ENCODE results near the gene HSBP1. TPM values are rescaled to one million over a fixed set of nuclear protein-coding genes. Genes with fewer than 3 reads are reported as not detected.

HSBP1 gene
- total RNA-seq, 1 experiment from 2014 or later, result 163 TPM

- POLR2A ChIA-PET (ENCODE audit: low non-redundant PET), result interaction anchor here (0.5 kb wide), 1 partner anchor 41 kb away, joined by 3 read pairs; no protein-coding TSS in a partner anchor
- Histone ChIP-seq H3K4me1 (ENCODE audit: insufficient read depth, low read length, poor library complexity, severe bottlenecking) (no peaks in the 10 kb centered on the region), H3K9me3 (ENCODE audit: low read depth, low read length, poor library complexity, severe bottlenecking) (no peaks in the 10 kb centered on the region), H3K4me3 (ENCODE audit: low read depth, low read length, poor library complexity, severe bottlenecking) (no peak overlapping the region), H3K27ac (ENCODE audit: low read depth, low read length, poor library complexity, severe bottlenecking) (no peak overlapping the region), H3K36me3 (ENCODE audit: insufficient read depth, low read length, poor library complexity, severe bottlenecking) (no peaks in the 10 kb centered on the region), H3K27me3 (replicated peaks; ENCODE audit: insufficient read depth, low read depth, low read length, poor library complexity) (no peaks in the 10 kb centered on the region)
- no peak for DNase-seq (ENCODE audit: low spot score)
- CTCF ChIA-PET, result interaction anchor here (0.7 kb wide), 1 partner anchor 151 kb away, joined by 4 read pairs; no protein-coding TSS in a partner anchor
- no peak for TF ChIP-seq EZH2 (IDR thresholded peaks at IDR 0.05; ENCODE audit: borderline replicate concordance, low read depth, low read length, poor library complexity, severe bottlenecking)
- TF ChIP-seq, protein P1, sequence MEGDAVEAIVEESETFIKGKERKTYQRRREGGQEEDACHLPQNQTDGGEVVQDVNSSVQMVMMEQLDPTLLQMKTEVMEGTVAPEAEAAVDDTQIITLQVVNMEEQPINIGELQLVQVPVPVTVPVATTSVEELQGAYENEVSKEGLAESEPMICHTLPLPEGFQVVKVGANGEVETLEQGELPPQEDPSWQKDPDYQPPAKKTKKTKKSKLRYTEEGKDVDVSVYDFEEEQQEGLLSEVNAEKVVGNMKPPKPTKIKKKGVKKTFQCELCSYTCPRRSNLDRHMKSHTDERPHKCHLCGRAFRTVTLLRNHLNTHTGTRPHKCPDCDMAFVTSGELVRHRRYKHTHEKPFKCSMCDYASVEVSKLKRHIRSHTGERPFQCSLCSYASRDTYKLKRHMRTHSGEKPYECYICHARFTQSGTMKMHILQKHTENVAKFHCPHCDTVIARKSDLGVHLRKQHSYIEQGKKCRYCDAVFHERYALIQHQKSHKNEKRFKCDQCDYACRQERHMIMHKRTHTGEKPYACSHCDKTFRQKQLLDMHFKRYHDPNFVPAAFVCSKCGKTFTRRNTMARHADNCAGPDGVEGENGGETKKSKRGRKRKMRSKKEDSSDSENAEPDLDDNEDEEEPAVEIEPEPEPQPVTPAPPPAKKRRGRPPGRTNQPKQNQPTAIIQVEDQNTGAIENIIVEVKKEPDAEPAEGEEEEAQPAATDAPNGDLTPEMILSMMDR (conservative IDR thresholded peaks at IDR 0.05; ENCODE audit: low read depth, low read length), result no peak
- intact Hi-C loops (cut with micrococcal nuclease; ENCODE audit: unreplicated experiment), result no loop called here
- BruUV-seq (replicated peaks), result no TSS peak
Measured at GRCh38 chr16:83847371-83848225, 39.8 kb downstream of the HSBP1 start.

DNA sequence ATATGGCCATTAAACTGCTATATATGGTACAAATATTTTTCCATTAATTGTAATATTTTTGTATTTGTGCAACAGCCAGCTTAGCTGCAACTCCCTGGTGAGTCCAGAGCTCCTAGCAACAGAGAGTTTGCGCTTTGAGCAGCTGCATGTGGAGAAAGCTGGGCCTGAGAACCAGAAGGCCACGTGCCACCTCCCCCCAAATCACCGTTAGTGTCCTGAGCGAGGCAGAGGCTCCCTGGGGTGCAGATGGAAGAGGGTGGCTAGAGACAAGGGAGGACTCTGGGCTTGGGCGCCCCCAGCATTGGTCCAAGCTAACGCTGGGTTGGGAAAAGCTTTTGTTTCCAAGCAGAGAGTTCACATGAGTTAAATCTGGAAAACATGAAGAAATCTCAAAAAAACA, 41.6 kb downstream of the HSBP1 start:
- Histone ChIP-seq H3K27me3 (replicated peaks; ENCODE audit: insufficient read depth, low read depth, low read length, poor library complexity) (no peaks in the 10 kb centered on the region), H3K4me1 (ENCODE audit: insufficient read depth, low read length, poor library complexity, severe bottlenecking) (no peaks in the 10 kb centered on the region), H3K9me3 (ENCODE audit: low read depth, low read length, poor library complexity, severe bottlenecking) (no peaks in the 10 kb centered on the region), H3K27ac (ENCODE audit: low read depth, low read length, poor library complexity, severe bottlenecking) (no peak overlapping the region), H3K36me3 (ENCODE audit: insufficient read depth, low read length, poor library complexity, severe bottlenecking) (no peaks in the 10 kb centered on the region), H3K4me3 (ENCODE audit: low read depth, low read length, poor library complexity, severe bottlenecking) (no peak overlapping the region)
- DNase-seq (ENCODE audit: low spot score), result no peak
- ChIA-PET CTCF (interaction anchor here (0.6 kb wide), 1 partner anchor 44 kb away, joined by 3 read pairs; no protein-coding TSS in a partner anchor), POLR2A (ENCODE audit: low non-redundant PET) (no interaction called here)
- intact Hi-C loops (cut with micrococcal nuclease; ENCODE audit: unreplicated experiment), result no loop called here
- TF ChIP-seq, protein P1 (conservative IDR thresholded peaks at IDR 0.05; ENCODE audit: low read depth, low read length), result no peak
- TF ChIP-seq EZH2 (IDR thresholded peaks at IDR 0.05; ENCODE audit: borderline replicate concordance, low read depth, low read length, poor library complexity, severe bottlenecking), result no peak
- no TSS peak for BruUV-seq (replicated peaks)

- Histone ChIP-seq H3K4me3 (ENCODE audit: low read depth, low read length, poor library complexity, severe bottlenecking) (no peak overlapping the region), H3K27me3 (replicated peaks; ENCODE audit: insufficient read depth, low read depth, low read length, poor library complexity) (no peaks in the 10 kb centered on the region), H3K9me3 (ENCODE audit: low read depth, low read length, poor library complexity, severe bottlenecking) (no peaks in the 10 kb centered on the region), H3K4me1 (ENCODE audit: insufficient read depth, low read length, poor library complexity, severe bottlenecking) (no peaks in the 10 kb centered on the region), H3K36me3 (ENCODE audit: insufficient read depth, low read length, poor library complexity, severe bottlenecking) (no peaks in the 10 kb centered on the region), H3K27ac (ENCODE audit: low read depth, low read length, poor library complexity, severe bottlenecking) (no peak overlapping the region)
- DNase-seq (ENCODE audit: low spot score), result no peak
- ChIA-PET POLR2A (ENCODE audit: low non-redundant PET) (no interaction called here), CTCF (interaction anchor here (0.5 kb wide), 1 partner anchor 107 kb away, joined by 9 read pairs; no protein-coding TSS in a partner anchor)
- intact Hi-C loops (cut with micrococcal nuclease; ENCODE audit: unreplicated experiment), result no loop called here
- BruUV-seq (replicated peaks), result no TSS peak
- TF ChIP-seq, protein P1 (conservative IDR thresholded peaks at IDR 0.05; ENCODE audit: low read depth, low read length), result no peak
- TF ChIP-seq EZH2 (IDR thresholded peaks at IDR 0.05; ENCODE audit: borderline replicate concordance, low read depth, low read length, poor library complexity, severe bottlenecking), result no peak
Measured at GRCh38 chr16:83850947-83851346, 43.2 kb downstream of the HSBP1 start.
